Subcutaneous abdominal adipose tissue (tissue), 5 donors: ENCODE results near the gene IL12RB2.
"Not testable (repeated sequence)": the region's sequence is repeated elsewhere in the genome, so short reads cannot be mapped to it uniquely, and the experiment has no call there.

Source experiments
- H3K27ac ChIP-seq: one replicate; pipeline ENCODE4 v1.7.0; 2013; ENCODE audit warnings: low read depth, mild to moderate bottlenecking, inconsistent platforms, low read length, moderate library complexity
- H3K27me3 ChIP-seq, 5 donors: one replicate each; pipeline ENCODE4 v1.7.0; 2013; ENCODE audit warnings: low read length in 5 of 5, inconsistent platforms in 1 of 5; ENCODE audit not compliant: control insufficient read depth in 5 of 5, insufficient read depth in 4 of 5
- H3K36me3 ChIP-seq, 5 donors: one replicate each; pipeline ENCODE4 v1.7.0; 2013; ENCODE audit warnings: low read length in 5 of 5; ENCODE audit not compliant: control insufficient read depth in 5 of 5, insufficient read depth in 5 of 5
- H3K4me1 ChIP-seq, 5 donors: one replicate each; pipeline ENCODE4 v1.7.0; 2013; ENCODE audit warnings: low read length in 5 of 5, mild to moderate bottlenecking in 3 of 5, moderate library complexity in 1 of 5; ENCODE audit not compliant: control insufficient read depth in 5 of 5, insufficient read depth in 5 of 5
- H3K4me3 ChIP-seq, 5 donors: one replicate each; pipeline ENCODE4 v1.7.0; 2013; ENCODE audit warnings: low read length in 5 of 5, low read depth in 1 of 5
- H3K9ac ChIP-seq, 5 donors: one replicate each; pipeline ENCODE4 v1.7.0; 2013; ENCODE audit warnings: low read length in 5 of 5, mild to moderate bottlenecking in 4 of 5, moderate library complexity in 3 of 5
- H3K9me3 ChIP-seq, 5 donors: one replicate each; pipeline ENCODE4 v1.7.0; 2013; ENCODE audit warnings: low read length in 5 of 5; ENCODE audit not compliant: control insufficient read depth in 5 of 5
- donor health status: healthy.
- donor health status: healthy.
- donor health status: healthy.
- donor health status: healthy.
- donor health status: healthy.

Gene IL12RB2

GRCh38 chr1:67405473-67406245 lies 98.0 kb downstream of the IL12RB2 start:
- H3K27ac ChIP-seq = peak overlapping the region; percentile 39
- H3K9ac ChIP-seq = no peak overlapping the region
- H3K9me3 ChIP-seq = no peaks in the 10 kb centered on the region
- H3K27me3 ChIP-seq = no peaks in the 10 kb centered on the region
- H3K4me3 ChIP-seq = no peak overlapping the region
- H3K36me3 ChIP-seq = peaks cover 2 to 9% (median 5%) of the 10 kb centered on the region in 5 donors
- H3K4me1 ChIP-seq = peaks cover 0 to 15% (median 0%) of the 10 kb centered on the region in 5 donors

- no peaks in the 10 kb centered on the region for H3K9me3 ChIP-seq
- H3K27me3 ChIP-seq = no peaks in the 10 kb centered on the region
- peaks cover 7 to 20% (median 11%) of the 10 kb centered on the region in 5 donors for H3K36me3 ChIP-seq
- no peak overlapping the region for H3K4me3 ChIP-seq
- peaks cover 0 to 15% (median 0%) of the 10 kb centered on the region in 5 donors for H3K4me1 ChIP-seq
- no peak overlapping the region for H3K27ac ChIP-seq
- H3K9ac ChIP-seq = no peak overlapping the region
Observed at GRCh38 chr1:67407498-67407897, 99.8 kb downstream of the IL12RB2 start.

GRCh38 chr1:67408148-67408547 lies 100.5 kb downstream of the IL12RB2 start:
- Histone ChIP-seq H3K27me3 (no peaks in the 10 kb centered on the region), H3K36me3 (peaks cover 9 to 23% (median 12%) of the 10 kb centered on the region in 5 donors), H3K4me3 (no peak overlapping the region), H3K27ac (no peak overlapping the region), H3K4me1 (peaks cover 0 to 15% (median 0%) of the 10 kb centered on the region in 5 donors), H3K9ac (no peak overlapping the region), H3K9me3 (no peaks in the 10 kb centered on the region)

- not testable (repeated sequence) for H3K4me1 ChIP-seq, H3K9ac ChIP-seq, H3K27me3 ChIP-seq, H3K9me3 ChIP-seq, H3K27ac ChIP-seq, H3K4me3 ChIP-seq
- H3K36me3 ChIP-seq = peaks cover 24 to 70% (median 54%) of the 10 kb centered on the region in 5 donors
Observed at GRCh38 chr1:67413101-67413500, 105.4 kb downstream of the IL12RB2 start.

- Histone ChIP-seq H3K27ac (no peak overlapping the region), H3K36me3 (peaks cover 33 to 84% (median 68%) of the 10 kb centered on the region in 5 donors), H3K9ac (no peak overlapping the region), H3K4me1 (no peaks in the 10 kb centered on the region), H3K27me3 (no peaks in the 10 kb centered on the region), H3K4me3 (no peak overlapping the region), H3K9me3 (no peaks in the 10 kb centered on the region)
Observed at GRCh38 chr1:67414574-67414973, 106.9 kb downstream of the IL12RB2 start.

GRCh38 chr1:67415041-67415440 lies 107.4 kb downstream of the IL12RB2 start:
- H3K27me3 ChIP-seq = no peaks in the 10 kb centered on the region
- no peak overlapping the region for H3K4me3 ChIP-seq
- H3K9me3 ChIP-seq = no peaks in the 10 kb centered on the region
- no peaks in the 10 kb centered on the region for H3K4me1 ChIP-seq
- no peak overlapping the region for H3K9ac ChIP-seq
- H3K36me3 ChIP-seq = peaks cover 32 to 84% (median 68%) of the 10 kb centered on the region in 5 donors
- no peak overlapping the region for H3K27ac ChIP-seq

GRCh38 chr1:67417733-67418132 lies 110.1 kb downstream of the IL12RB2 start:
- not testable (repeated sequence) for H3K4me1 ChIP-seq, H3K27ac ChIP-seq, H3K4me3 ChIP-seq, H3K27me3 ChIP-seq, H3K9ac ChIP-seq, H3K9me3 ChIP-seq
- peaks cover 43 to 96% (median 82%) of the 10 kb centered on the region in 5 donors for H3K36me3 ChIP-seq

GRCh38 chr1:67418839-67419586 lies 111.3 kb downstream of the IL12RB2 start:
- no peak overlapping the region for H3K4me3 ChIP-seq
- H3K27ac ChIP-seq = no peak overlapping the region
- no peak overlapping the region for H3K9ac ChIP-seq
- no peaks in the 10 kb centered on the region for H3K4me1 ChIP-seq
- peaks cover 45 to 95% (median 85%) of the 10 kb centered on the region in 5 donors for H3K36me3 ChIP-seq
- H3K27me3 ChIP-seq = no peaks in the 10 kb centered on the region
- H3K9me3 ChIP-seq = no peaks in the 10 kb centered on the region

GRCh38 chr1:67420835-67421492 lies 113.3 kb downstream of the IL12RB2 start:
- Histone ChIP-seq H3K27me3 (no peaks in the 10 kb centered on the region), H3K4me1 (peaks cover 0 to 4% (median 0%) of the 10 kb centered on the region in 5 donors), H3K27ac (no peak overlapping the region), H3K4me3 (no peak overlapping the region), H3K36me3 (peaks cover 47 to 93% (median 83%) of the 10 kb centered on the region in 5 donors), H3K9ac (no peak overlapping the region), H3K9me3 (no peaks in the 10 kb centered on the region)
